Activated CD4-positive, alpha-beta memory T cell treated with anti-CD3 and anti-CD28 coated beads for 36 hours (primary cell): ENCODE data around the gene DNAJC12. TPM values are rescaled to one million over a fixed set of nuclear protein-coding genes. Genes with fewer than 3 reads are reported as not detected.

Experiments
- CTCF ChIA-PET: fragments of 350-600 bp; sonication (Branson Sonifier 250); formaldehyde crosslinking; loops from one replicate; lab custom pipeline; 2021; ENCODE audit warnings: antibody characterized with exemption, inconsistent platforms; lab: Charles Lee
- POLR2A ChIA-PET: fragments of 350-600 bp; sonication (Branson Sonifier 250); formaldehyde crosslinking; loops from one replicate; lab custom pipeline; 2021; ENCODE audit warnings: antibody characterized with exemption; lab: Charles Lee
- DNase-seq: peaks from one replicate; pipeline ENCODE4 v3.0.0-alpha.2; 2020
- H3K27ac Mint-ChIP-seq: one replicate; pipeline ENCODE4 v1.8.0; 2021; ENCODE audit warnings: mixed read lengths
- H3K27me3 Mint-ChIP-seq: one replicate; pipeline ENCODE4 v1.8.0; 2021; ENCODE audit warnings: mixed read lengths
- H3K36me3 Mint-ChIP-seq: one replicate; pipeline ENCODE4 v1.8.0; 2021; ENCODE audit warnings: mixed read lengths
- H3K4me1 Mint-ChIP-seq: one replicate; pipeline ENCODE4 v1.8.0; 2021; ENCODE audit warnings: low read depth, mixed read lengths
- H3K4me3 Mint-ChIP-seq: one replicate; pipeline ENCODE4 v1.8.0; 2021; ENCODE audit warnings: mild to moderate bottlenecking, mixed read lengths
- H3K9me3 Mint-ChIP-seq: one replicate; pipeline ENCODE4 v1.8.0; 2021; ENCODE audit warnings: mixed read lengths
- intact Hi-C: fragments of 100-400 bp; cut with micrococcal nuclease; formaldehyde crosslinking; loops from one replicate; pipeline ENCODE4 v1.15.1; 2023
- total RNA-seq, 2 experiments: library from RNA; stranded (reverse); gene quantifications; one replicate each; pipeline ENCODE4 v1.2.3, GENCODE V29; 2021

DNAJC12 gene
- total RNA-seq, 2 experiments from 2014 or later: 8.8 to 11.5 TPM

DNA sequence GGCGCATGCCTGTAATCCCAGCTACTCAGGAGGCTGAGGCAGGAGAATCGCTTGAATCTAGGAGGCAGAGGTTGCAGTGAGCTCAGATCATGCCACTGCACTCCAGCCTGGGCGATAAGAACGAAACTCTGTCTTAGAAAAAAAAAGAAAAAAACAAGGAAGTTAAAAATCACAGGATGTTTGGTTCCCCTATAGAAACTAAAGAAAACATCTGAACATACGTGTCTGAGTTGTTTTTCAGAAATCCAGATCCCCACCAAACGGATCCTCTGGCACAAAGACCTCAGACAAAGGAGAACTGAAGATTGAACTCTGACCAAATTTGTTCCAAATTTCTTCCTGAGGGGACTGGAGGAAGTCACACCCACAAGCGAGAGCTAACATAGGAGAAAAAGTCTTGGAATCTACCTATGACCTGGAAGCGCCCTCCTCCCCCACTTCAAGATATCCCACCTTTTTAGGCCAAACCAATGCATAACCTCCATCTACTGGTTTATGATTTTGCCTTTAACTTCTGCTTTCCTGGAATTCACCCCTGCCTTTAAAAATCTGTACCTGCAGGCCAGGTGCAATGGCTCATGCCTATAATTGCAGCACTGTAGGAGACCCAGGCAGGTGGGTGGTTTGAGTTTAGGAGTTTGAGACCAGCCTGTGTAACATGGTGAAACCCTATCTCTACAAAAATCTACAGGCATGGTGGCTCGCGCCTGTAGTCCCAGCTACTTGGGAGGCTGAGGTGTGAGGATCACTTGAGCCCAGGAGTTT, 26.8 kb upstream of the DNAJC12 start:
- H3K36me3 Mint-ChIP-seq: no peaks in the 10 kb centered on the region
- CTCF ChIA-PET: interaction anchor here (1.3 to 2.1 kb wide), 2 partner anchors 9 to 76 kb away, joined by 3 to 13 read pairs; no protein-coding TSS in a partner anchor
- H3K9me3 Mint-ChIP-seq: no peaks in the 10 kb centered on the region
- H3K27me3 Mint-ChIP-seq: no peaks in the 10 kb centered on the region
- H3K4me3 Mint-ChIP-seq: no peak overlapping the region
- intact Hi-C loops: no loop called here
- H3K27ac Mint-ChIP-seq: no peak overlapping the region
- H3K4me1 Mint-ChIP-seq: no peaks in the 10 kb centered on the region
- POLR2A ChIA-PET: no interaction called here
- DNase-seq: no peak

DNA sequence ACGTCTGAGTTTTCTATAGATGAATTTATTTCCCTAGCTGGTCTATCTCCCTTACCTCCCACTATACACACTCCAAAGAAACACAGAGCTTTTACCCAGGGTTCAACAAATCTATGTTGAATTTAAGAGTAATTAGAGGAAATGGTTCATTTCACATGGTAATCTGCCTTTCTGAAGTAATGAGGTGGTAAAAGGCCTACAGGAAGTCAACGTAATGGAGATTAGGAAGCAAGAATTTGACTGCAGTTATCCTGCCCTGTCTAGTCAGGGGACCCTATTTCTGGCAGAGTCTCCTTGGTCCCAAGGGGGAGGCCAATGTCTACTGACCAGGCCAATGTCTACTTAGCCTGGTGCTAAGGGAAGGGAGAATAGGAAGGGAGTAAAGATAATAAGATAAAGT, 25.1 kb upstream of the DNAJC12 start:
- Mint-ChIP-seq H3K9me3 (no peaks in the 10 kb centered on the region), H3K36me3 (no peaks in the 10 kb centered on the region), H3K27ac (no peak overlapping the region), H3K27me3 (no peaks in the 10 kb centered on the region), H3K4me1 (no peaks in the 10 kb centered on the region), H3K4me3 (no peak overlapping the region)
- CTCF ChIA-PET: no interaction called here
- POLR2A ChIA-PET: no interaction called here
- intact Hi-C loops: no loop called here
- no peak for DNase-seq

DNA sequence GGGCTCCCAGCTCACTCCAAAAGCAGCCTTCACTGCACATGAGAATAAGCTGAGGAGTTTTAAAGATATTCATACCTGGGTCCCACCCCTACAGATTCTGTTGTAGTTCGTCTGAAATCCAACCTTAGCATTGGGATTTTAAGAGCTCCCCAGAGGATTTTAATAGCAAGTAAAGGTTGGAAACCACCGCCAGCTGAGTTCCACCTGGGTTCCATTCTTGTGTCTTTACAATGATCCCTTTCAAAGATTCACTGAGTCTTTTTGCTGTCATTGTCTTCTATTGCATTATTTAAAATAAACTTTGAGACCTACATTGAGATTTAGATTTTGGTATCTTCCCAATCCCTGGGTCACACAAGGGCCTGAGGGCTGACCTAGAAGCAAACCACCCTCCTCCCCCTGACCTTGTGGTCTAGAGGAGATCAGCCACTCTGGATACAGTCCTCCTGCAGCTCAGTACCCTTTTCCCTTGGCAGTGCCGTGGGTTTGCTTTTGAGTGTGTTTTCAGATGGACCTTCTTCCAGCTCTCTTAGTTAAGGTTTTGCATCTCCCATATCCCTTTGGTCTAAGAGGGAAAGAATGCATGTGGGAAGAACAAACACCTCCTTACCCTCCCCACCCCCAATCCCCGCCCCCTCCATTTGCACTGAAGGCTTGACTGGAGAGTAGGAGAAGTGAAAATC, 23.9 kb upstream of the DNAJC12 start:
- Mint-ChIP-seq H3K4me3 (no peak overlapping the region), H3K27ac (no peak overlapping the region), H3K27me3 (no peaks in the 10 kb centered on the region), H3K36me3 (no peaks in the 10 kb centered on the region), H3K9me3 (no peaks in the 10 kb centered on the region), H3K4me1 (no peaks in the 10 kb centered on the region)
- no peak for DNase-seq
- CTCF ChIA-PET: interaction anchor here (1.7 kb wide), 1 partner anchor 295 kb away, joined by 8 read pairs; no protein-coding TSS in a partner anchor
- intact Hi-C loops: no loop called here
- POLR2A ChIA-PET: no interaction called here

DNA sequence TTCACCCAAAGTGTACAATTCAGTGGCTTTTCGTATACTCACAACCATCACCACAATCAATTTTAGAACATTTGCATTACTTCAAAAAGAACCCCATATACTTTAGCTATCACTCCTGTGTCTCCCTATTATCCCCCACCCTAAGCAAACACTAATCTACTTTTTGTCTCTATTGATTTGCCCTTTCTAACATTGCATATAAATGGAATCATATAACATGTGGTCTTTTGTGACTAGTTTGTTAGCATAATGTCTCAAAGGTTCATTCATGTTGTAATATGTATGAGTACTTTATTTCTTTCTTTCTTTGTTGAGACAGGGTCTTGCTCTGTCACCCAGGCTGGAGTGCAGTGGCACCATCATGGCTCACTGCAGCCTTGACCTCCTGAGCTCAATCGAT, 21.0 kb upstream of the DNAJC12 start:
- Mint-ChIP-seq H3K27ac (no peak overlapping the region), H3K4me3 (no peak overlapping the region), H3K9me3 (no peaks in the 10 kb centered on the region), H3K4me1 (peaks cover 2% of the 10 kb centered on the region), H3K27me3 (no peaks in the 10 kb centered on the region), H3K36me3 (no peaks in the 10 kb centered on the region)
- CTCF ChIA-PET: interaction anchor here (1.1 to 6.3 kb wide), 2 partner anchors 71 to 299 kb away, joined by 3 to 128 read pairs; no protein-coding TSS in a partner anchor
- no peak for DNase-seq
- intact Hi-C loops: no loop called here
- POLR2A ChIA-PET: no interaction called here

DNA sequence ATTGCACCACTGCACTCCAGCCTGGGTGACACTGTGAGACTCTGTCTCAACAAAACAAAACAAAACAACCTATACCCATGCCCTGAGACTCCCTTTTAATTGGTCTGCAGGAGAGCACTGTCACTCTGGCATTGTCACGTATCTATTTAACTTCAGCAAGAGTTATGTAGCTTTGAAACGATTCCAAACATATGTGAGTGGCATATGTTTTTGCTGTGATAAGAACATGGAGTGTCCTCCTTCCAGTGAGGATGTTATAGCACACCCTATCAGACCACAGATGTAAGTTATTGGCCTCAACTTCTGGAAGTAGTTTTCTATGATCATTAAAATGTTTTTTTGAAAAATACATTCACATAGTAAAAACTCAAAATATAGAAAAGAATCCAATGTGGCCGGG, 15.5 kb upstream of the DNAJC12 start:
- Mint-ChIP-seq H3K4me3 (no peak overlapping the region), H3K27me3 (no peaks in the 10 kb centered on the region), H3K36me3 (peaks cover 3% of the 10 kb centered on the region), H3K4me1 (peaks cover 15% of the 10 kb centered on the region), H3K9me3 (peaks cover 2% of the 10 kb centered on the region), H3K27ac (no peak overlapping the region)
- ChIA-PET CTCF (interaction anchor here (1.1 to 2.6 kb wide), 2 partner anchors 15 to 302 kb away, joined by 3 to 13 read pairs; no protein-coding TSS in a partner anchor), POLR2A (no interaction called here)
- DNase-seq: no peak
- intact Hi-C loops: no loop called here

DNA sequence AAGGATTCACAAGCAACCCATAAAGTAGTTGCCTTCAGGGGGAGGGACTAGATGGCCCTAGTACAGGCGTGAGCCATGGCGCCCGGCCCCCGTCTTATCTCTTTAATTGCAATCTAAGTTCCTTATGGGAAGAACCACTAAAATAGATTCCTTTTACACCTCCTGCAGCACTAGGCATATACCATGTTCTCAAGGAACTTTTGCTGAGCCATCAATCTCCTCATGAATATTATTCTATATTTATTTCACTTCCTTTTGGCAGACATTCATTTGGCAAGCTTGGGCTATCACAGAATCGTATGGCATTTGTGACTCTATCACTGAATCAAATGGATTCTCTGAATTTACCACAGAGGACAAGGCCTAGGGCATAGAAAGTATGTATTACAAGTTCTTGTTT, 14.8 kb upstream of the DNAJC12 start:
- Mint-ChIP-seq H3K27me3 (no peaks in the 10 kb centered on the region), H3K27ac (no peak overlapping the region), H3K4me1 (peaks cover 15% of the 10 kb centered on the region), H3K4me3 (no peak overlapping the region), H3K36me3 (peaks cover 3% of the 10 kb centered on the region), H3K9me3 (peaks cover 2% of the 10 kb centered on the region)
- intact Hi-C loops: no loop called here
- ChIA-PET POLR2A (no interaction called here), CTCF (interaction anchor here (0.6 to 1.3 kb wide), 3 partner anchors 31 to 480 kb away, joined by 3 read pairs; partner anchors contain the start of genes PBLD and SIRT1)
- no peak for DNase-seq

DNA sequence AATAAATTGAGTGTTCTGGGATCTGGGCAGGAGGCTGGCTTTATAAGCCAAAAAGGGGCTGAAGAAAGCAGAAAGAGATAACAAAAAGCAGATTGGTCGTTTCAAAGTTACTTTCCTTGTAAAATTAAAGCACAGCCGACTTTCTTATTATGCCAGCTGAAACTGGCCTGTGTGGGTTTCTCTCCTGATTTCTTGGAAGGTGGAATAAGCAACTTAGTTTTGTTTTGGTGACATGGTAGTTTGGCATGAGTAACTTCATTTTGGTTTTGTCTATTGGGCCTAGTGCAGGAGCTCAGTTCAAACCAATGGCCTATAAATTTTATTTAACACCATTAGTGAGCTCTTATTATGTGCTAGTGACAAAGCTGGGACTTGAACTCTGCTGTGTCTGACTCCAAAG, 13.2 kb upstream of the DNAJC12 start:
- Mint-ChIP-seq H3K27me3 (no peaks in the 10 kb centered on the region), H3K4me1 (peaks cover 15% of the 10 kb centered on the region), H3K4me3 (no peak overlapping the region), H3K27ac (peak overlapping the region; percentile 98), H3K9me3 (peaks cover 2% of the 10 kb centered on the region), H3K36me3 (peaks cover 3% of the 10 kb centered on the region)
- ChIA-PET CTCF (interaction anchor here (0.7 to 3.3 kb wide), 4 partner anchors 22 to 305 kb away, joined by 3 to 20 read pairs (median 4); no protein-coding TSS in a partner anchor), POLR2A (no interaction called here)
- intact Hi-C loops: no loop called here
- DNase-seq: no peak

DNA sequence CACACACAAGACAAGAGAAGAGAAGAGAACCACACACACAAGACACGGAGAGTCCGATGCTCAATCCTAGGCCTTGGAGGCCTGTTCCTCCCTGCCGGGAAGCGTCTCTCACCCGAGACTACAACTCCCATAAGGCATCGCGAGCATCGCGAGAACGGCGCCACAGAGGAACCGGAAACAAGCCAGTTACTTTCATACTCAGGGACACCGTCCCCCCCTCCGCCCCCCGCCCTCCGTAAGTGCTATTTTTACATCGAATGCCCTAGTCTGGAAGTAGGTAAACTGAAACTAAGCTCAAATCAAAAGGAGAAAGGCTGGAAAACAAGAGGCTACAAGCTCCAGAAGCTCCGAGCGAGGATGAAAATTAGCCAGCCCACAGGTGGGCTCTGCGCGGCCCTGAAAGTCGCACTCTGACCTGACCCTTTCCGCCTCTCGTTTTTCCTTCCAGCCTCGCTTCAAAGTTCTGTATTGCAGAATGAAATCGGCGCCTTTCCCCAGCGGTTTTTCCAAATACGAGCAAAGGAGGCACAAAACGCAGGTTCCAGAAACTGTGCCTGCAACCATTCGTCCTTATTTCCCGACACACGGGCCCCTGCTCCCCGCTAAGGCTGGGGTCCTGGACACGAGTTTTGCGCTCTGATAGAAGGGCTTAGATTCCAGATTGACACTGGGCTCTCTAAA, 11.5 kb upstream of the DNAJC12 start:
- intact Hi-C loops: loop anchor here (1.0 kb wide), 8 partner anchors 34 to 482 kb away; partner anchors contain the start of genes HERC4 and SIRT1
- CTCF ChIA-PET: interaction anchor here (0.7 to 3.3 kb wide), 6 partner anchors 11 to 306 kb away, joined by 3 to 20 read pairs (median 4); no protein-coding TSS in a partner anchor

DNA sequence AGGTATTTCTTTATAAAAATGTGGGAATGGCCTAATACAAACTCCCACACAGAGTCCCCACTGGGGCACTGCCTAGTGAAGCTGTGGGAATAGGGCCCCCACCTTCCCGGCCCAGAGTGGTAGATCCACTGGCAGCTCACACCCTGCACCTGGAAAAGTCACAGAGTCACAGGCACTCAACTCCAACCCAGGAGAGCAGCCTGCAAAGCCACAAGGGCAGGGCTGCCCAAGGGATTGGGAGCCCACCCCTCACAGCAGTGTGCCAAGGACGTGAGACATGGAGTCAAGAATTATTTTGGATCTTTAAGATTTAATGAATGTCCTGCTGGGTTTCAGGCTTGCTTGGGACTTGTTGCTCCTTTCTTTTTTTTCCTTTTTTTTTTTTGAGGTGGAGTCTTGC, 5.3 kb upstream of the DNAJC12 start:
- ChIA-PET POLR2A (no interaction called here), CTCF (interaction anchor here (1.0 to 2.4 kb wide), 2 partner anchors 12 to 55 kb away, joined by 3 to 6 read pairs; no protein-coding TSS in a partner anchor)
- Mint-ChIP-seq H3K27me3 (no peaks in the 10 kb centered on the region), H3K27ac (no peak overlapping the region), H3K4me1 (no peaks in the 10 kb centered on the region), H3K36me3 (no peaks in the 10 kb centered on the region), H3K9me3 (peaks cover 12% of the 10 kb centered on the region), H3K4me3 (no peak overlapping the region)
- intact Hi-C loops: no loop called here
- no peak for DNase-seq

More for the DNA sequence above, 11.5 kb upstream of the DNAJC12 start:
- Mint-ChIP-seq H3K27ac (peak overlapping the region; percentile 98), H3K36me3 (peaks cover 3% of the 10 kb centered on the region), H3K4me3 (peak overlapping the region; percentile 91), H3K9me3 (peaks cover 2% of the 10 kb centered on the region), H3K4me1 (peaks cover 13% of the 10 kb centered on the region), H3K27me3 (no peaks in the 10 kb centered on the region)
- peak; percentile 98 for DNase-seq
- POLR2A ChIA-PET: interaction anchor here (0.9 to 2.1 kb wide), 5 partner anchors 30 to 483 kb away, joined by 3 to 9 read pairs (median 5); partner anchors contain the start of genes HNRNPH3 and PBLD

DNA sequence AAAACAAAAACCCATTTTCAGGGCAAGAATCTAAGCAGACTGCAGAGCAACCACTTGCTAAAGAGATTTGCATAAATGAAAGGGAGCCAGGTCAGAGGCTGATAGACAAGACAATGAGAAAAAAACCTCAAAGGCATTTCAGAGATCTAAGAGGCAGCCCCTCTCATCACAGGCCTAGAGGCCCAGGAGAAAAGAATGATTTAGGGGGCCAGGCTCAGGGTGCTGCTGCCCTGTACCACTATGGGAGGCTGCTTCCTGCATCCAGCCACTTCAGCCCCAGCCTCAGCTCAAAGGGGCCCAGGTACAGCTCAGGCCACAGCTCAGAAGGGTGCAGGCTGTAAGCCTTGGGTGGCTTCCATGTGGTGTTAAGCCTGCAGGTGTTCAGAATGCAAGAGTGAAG, 3.7 kb upstream of the DNAJC12 start:
- Mint-ChIP-seq H3K27ac (no peak overlapping the region), H3K9me3 (peaks cover 12% of the 10 kb centered on the region), H3K36me3 (no peaks in the 10 kb centered on the region), H3K4me1 (peaks cover 3% of the 10 kb centered on the region), H3K27me3 (no peaks in the 10 kb centered on the region), H3K4me3 (no peak overlapping the region)
- no peak for DNase-seq
- intact Hi-C loops: no loop called here
- ChIA-PET CTCF (interaction anchor here (0.8 kb wide), 1 partner anchor 461 kb away, joined by 3 read pairs; no protein-coding TSS in a partner anchor), POLR2A (no interaction called here)

DNA sequence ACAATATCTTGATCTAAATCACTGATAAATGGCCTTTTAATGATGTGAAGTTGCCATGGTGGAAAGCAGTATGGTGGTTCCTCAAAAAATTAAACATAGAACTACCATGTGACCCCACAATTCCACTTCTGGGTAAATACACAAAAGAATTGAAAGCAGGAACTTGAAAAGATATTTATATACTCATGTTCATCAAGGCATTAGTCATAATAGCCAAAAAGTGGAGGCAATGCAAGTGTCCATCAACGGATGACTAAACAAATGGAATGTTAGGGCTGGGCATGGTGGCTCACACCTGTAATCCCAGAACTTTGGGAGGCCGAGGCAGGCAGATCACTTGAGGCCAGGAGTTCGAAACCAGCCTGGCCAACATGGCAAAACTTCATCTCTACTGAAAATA, 2.0 kb upstream of the DNAJC12 start:
- no peak for DNase-seq
- H3K27ac Mint-ChIP-seq: no peak overlapping the region
- peaks cover 3% of the 10 kb centered on the region for H3K4me1 Mint-ChIP-seq
- H3K36me3 Mint-ChIP-seq: no peaks in the 10 kb centered on the region
- ChIA-PET CTCF (no interaction called here), POLR2A (no interaction called here)
- peaks cover 12% of the 10 kb centered on the region for H3K9me3 Mint-ChIP-seq
- H3K27me3 Mint-ChIP-seq: no peaks in the 10 kb centered on the region
- H3K4me3 Mint-ChIP-seq: no peak overlapping the region
- intact Hi-C loops: no loop called here
